KMS-11 (cell line): Measurements from ENCODE around the gene ALOXE3.

Source experiments
- H2AFZ ChIP-seq: fragments of 200-600 bp; sonication (generic); 2 replicates; pipeline ENCODE4 v1.6.1; 2016; ENCODE audit warnings: antibody characterized with exemption, mixed run types, low read depth
- H3K27ac ChIP-seq: fragments of 200-600 bp; sonication (generic); 2 replicates; pipeline ENCODE4 v1.6.1; 2016; ENCODE audit warnings: mild to moderate bottlenecking, mixed run types
- H3K27me3 ChIP-seq: fragments of 200-600 bp; sonication (generic); 2 replicates; pipeline ENCODE4 v1.6.1; 2017; ENCODE audit warnings: mild to moderate bottlenecking, low read depth, mixed run types, moderate library complexity; ENCODE audit not compliant: insufficient read depth
- H3K36me3 ChIP-seq: fragments of 200-600 bp; sonication (generic); 2 replicates; pipeline ENCODE4 v1.6.1; 2017; ENCODE audit warnings: mild to moderate bottlenecking, mixed run types; ENCODE audit not compliant: insufficient read depth
- H3K4me1 ChIP-seq: fragments of 200-600 bp; sonication (generic); 2 replicates; pipeline ENCODE4 v1.6.1; 2016; ENCODE audit warnings: mild to moderate bottlenecking, low read depth, mixed run types; ENCODE audit not compliant: poor library complexity, severe bottlenecking
- H3K4me2 ChIP-seq: fragments of 200-600 bp; sonication (generic); 2 replicates; pipeline ENCODE4 v1.7.0; 2016; ENCODE audit warnings: mild to moderate bottlenecking, mixed run types
- H3K4me3 ChIP-seq: fragments of 200-600 bp; sonication (generic); IDR thresholded peaks from 2 replicates; pipeline ENCODE4 v1.6.1; 2017; ENCODE audit warnings: low read depth, low read length, mixed read lengths; ENCODE audit not compliant: insufficient read depth
- H3K79me2 ChIP-seq: fragments of 200-600 bp; sonication (generic); 2 replicates; pipeline ENCODE4 v1.6.1; 2016; ENCODE audit warnings: low read depth, mixed run types; ENCODE audit not compliant: insufficient read depth
- H3K9ac ChIP-seq: fragments of 200-600 bp; sonication (generic); 2 replicates; pipeline ENCODE4 v1.6.1; 2016; ENCODE audit warnings: mild to moderate bottlenecking, mixed run types
- H4K20me1 ChIP-seq: fragments of 200-600 bp; sonication (generic); 2 replicates; pipeline ENCODE4 v1.6.1; 2016; ENCODE audit warnings: mild to moderate bottlenecking, mixed run types; ENCODE audit not compliant: insufficient read depth
- CTCF ChIP-seq: fragments of 200-600 bp; sonication (generic); conservative IDR thresholded peaks from 2 replicates; pipeline ENCODE4 v1.6.1; 2017; ENCODE audit warnings: low read depth, mild to moderate bottlenecking, antibody characterized with exemption, low read length, moderate library complexity, mixed read lengths

ALOXE3 gene

GRCh38 chr17:8100763-8101162, 17.6 kb downstream of the ALOXE3 start:
- Histone ChIP-seq H3K36me3 (no peaks in the 10 kb centered on the region), H4K20me1 (no peaks in the 10 kb centered on the region), H3K4me2 (no peak overlapping the region), H3K27me3 (no peaks in the 10 kb centered on the region), H3K27ac (no peak overlapping the region), H3K4me1 (no peaks in the 10 kb centered on the region), H2AFZ (no peak overlapping the region), H3K9ac (no peak overlapping the region), H3K79me2 (no peaks in the 10 kb centered on the region), H3K4me3 (no peak overlapping the region)
- TF ChIP-seq CTCF: no peak

DNA sequence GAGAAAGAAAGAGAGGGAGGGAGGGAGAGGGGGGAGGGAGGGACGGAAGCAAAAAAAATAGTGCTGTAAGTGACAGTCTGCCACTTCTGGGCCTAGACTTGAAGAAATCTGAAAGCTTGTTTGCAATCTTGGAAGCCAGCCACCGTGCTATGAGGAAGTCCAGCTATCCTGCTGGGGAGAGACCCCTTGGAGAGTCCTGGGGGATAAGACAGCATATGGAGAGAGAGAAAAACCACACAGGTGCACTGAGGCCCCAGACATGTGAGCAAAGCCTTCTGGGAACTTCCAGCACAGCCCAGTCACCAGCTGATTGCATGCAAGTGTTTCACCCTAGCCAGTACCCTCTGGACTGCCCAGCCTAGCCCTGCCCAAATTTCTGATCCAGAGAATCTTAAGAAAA, 18.2 kb downstream of the ALOXE3 start:
- Histone ChIP-seq H3K36me3 (no peaks in the 10 kb centered on the region), H3K79me2 (no peaks in the 10 kb centered on the region), H4K20me1 (no peaks in the 10 kb centered on the region), H3K9ac (no peak overlapping the region), H3K4me3 (no peak overlapping the region), H3K27ac (no peak overlapping the region), H3K27me3 (no peaks in the 10 kb centered on the region), H3K4me1 (no peaks in the 10 kb centered on the region), H2AFZ (no peak overlapping the region), H3K4me2 (no peak overlapping the region)
- no peak for TF ChIP-seq CTCF

DNA sequence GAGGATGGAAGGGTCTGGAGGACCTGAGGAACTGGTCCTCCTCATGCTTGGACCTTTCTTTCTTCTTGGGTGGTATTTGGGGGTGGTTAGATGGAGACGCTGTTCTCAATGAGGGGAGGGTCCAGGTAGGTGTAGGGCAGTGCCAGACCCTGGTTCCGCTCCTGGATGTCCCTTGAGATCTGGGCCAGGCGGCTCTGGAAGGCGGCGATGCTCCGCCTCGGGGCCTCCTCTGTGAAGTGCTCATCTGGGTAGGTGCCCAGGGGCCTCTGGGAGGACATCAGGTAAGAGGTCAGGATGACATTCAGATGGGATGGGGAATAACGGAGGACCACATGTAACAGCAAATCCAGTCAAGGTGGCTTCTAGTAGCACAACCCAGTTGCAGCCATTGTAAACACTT, 21.8 kb downstream of the ALOXE3 start:
- H2AFZ ChIP-seq: no peak overlapping the region
- H3K36me3 ChIP-seq: no peaks in the 10 kb centered on the region
- H3K4me3 ChIP-seq: no peak overlapping the region
- H4K20me1 ChIP-seq: no peaks in the 10 kb centered on the region
- no peaks in the 10 kb centered on the region for H3K79me2 ChIP-seq
- no peak overlapping the region for H3K4me2 ChIP-seq
- no peak overlapping the region for H3K27ac ChIP-seq
- no peaks in the 10 kb centered on the region for H3K27me3 ChIP-seq
- no peak for TF ChIP-seq CTCF
- H3K9ac ChIP-seq: no peak overlapping the region
- H3K4me1 ChIP-seq: no peaks in the 10 kb centered on the region

DNA sequence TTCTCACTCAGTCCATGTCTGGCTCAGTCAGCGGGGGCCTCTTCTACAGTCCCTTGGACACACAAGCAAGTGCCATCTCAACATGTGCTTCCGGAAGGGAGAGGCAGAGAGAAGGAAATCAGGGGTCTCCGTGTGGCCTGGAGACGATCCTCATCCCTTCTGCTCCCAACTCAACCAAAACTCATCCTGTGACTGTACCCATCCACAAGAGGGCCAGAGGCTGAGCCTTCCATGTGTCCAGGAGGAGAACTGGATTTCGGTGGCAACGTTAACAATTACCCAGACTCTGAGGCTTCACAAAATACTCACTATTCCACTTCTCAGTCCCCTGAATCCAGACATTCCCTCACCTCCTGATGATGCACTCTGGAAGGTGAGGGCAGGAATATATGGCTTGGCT, 23.0 kb downstream of the ALOXE3 start:
- Histone ChIP-seq H3K9ac (no peak overlapping the region), H3K4me1 (no peaks in the 10 kb centered on the region), H3K4me3 (no peak overlapping the region), H3K27ac (no peak overlapping the region), H3K79me2 (no peaks in the 10 kb centered on the region), H4K20me1 (no peaks in the 10 kb centered on the region), H3K36me3 (no peaks in the 10 kb centered on the region), H3K27me3 (no peaks in the 10 kb centered on the region), H3K4me2 (no peak overlapping the region), H2AFZ (no peak overlapping the region)
- TF ChIP-seq CTCF: no peak
